ENCODE data around the gene DMAP1.

DMAP1 gene

DNA sequence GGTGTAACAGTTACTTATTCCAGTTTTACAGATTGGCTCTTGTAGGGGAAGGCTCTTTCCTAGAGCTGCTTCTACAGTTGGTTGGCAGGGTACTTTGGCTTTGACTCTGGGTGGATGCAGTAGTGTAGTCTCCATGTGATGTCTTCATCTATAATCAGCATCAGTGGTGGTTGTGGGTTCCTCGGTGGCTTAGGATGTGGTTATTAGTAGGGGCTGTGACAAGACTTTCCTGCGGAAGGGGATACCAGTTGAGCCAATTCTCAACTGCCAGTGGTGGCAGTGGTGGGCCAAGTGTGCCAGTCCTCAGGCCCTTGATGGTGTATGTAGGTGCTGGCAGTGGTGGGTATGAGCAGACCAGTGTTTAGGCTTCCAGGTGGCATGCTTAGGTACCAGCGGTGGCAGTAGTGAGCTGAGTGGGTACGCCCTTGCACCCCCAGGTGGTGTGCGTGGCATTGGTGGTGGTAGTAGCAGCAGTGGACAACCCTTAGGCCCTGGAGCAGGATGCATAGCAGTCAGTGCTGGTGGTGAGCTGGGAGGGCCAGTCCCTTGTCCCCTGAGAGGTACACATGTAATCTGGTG is 44.7 kb upstream of the DMAP1 start (continued):
- no peak for TF ChIP-seq HOXD13 (CRISPR knock-in tag; IDR thresholded peaks at IDR 0.05; ENCODE audit: borderline replicate concordance)
- no peak for TF ChIP-seq ZNF843 (tag by site-specific recombination; IDR thresholded peaks at IDR 0.05)
- TF ChIP-seq ZNF311 (tag by site-specific recombination; IDR thresholded peaks at IDR 0.05; ENCODE audit: borderline replicate concordance), result no peak
- TF ChIP-seq ZNF354C (tag by site-specific recombination; IDR thresholded peaks at IDR 0.05; ENCODE audit: borderline replicate concordance, low read depth), result no peak
- no peak for TF ChIP-seq ZSCAN23 (tag by site-specific recombination; IDR thresholded peaks at IDR 0.05)

GRCh38 chr1:44170281-44170823 is 42.9 kb upstream of the DMAP1 start:
- TF ChIP-seq YY1 (tag by site-specific recombination; IDR thresholded peaks at IDR 0.05), result no peak
- no peak for TF ChIP-seq ZNF404 (tag by site-specific recombination; IDR thresholded peaks at IDR 0.05)
- no peak for TF ChIP-seq ZBTB26 (tag by site-specific recombination; optimal IDR thresholded peaks at IDR 0.05)
- no peak for TF ChIP-seq ZNF274 (IDR thresholded peaks at IDR 0.05; ENCODE audit: low read length)
- no peak for TF ChIP-seq ZNF274 (tag by site-specific recombination; IDR thresholded peaks at IDR 0.05; ENCODE audit: borderline replicate concordance)
- TF ChIP-seq ZNF398 (tag by site-specific recombination; IDR thresholded peaks at IDR 0.05), result no peak
- TF ChIP-seq SP2 (tag by site-specific recombination; IDR thresholded peaks at IDR 0.05), result no peak
- no peak for TF ChIP-seq ZNF223 (tag by site-specific recombination; IDR thresholded peaks at IDR 0.05)
- no peak for TF ChIP-seq OVOL3 (tag by site-specific recombination; IDR thresholded peaks at IDR 0.05)
- no peak for TF ChIP-seq EGR2 (tag by site-specific recombination; IDR thresholded peaks at IDR 0.05; ENCODE audit: low read depth)
- no peak for TF ChIP-seq ZNF704 (tag by site-specific recombination; IDR thresholded peaks at IDR 0.05)
- ChIA-PET POLR2A (interaction anchor here (0.5 kb wide), 2 partner anchors 12 to 139 kb away, joined by 3 read pairs; partner anchors contain the start of gene SLC6A9), CTCF (interaction anchor here (0.5 to 0.8 kb wide), 3 partner anchors 9 to 122 kb away, joined by 3 read pairs; no protein-coding TSS in a partner anchor)
- Histone ChIP-seq H3K9me3 (ENCODE audit: control insufficient read depth, insufficient read depth, low read depth, low read length) (no peaks in the 10 kb centered on the region), H3K27ac (ENCODE audit: extremely low read depth, low read depth, low read length) (no peak overlapping the region), H3K4me1 (ENCODE audit: control insufficient read depth, insufficient read depth, low read length) (no peaks in the 10 kb centered on the region), H3K36me3 (ENCODE audit: control insufficient read depth in 2 of 2, insufficient read depth in 1 of 2, low read length in 2 of 2) (no peaks in the 10 kb centered on the region), H3K4me3 (ENCODE audit: low read depth, low read length) (no peak overlapping the region)

- Histone ChIP-seq H3K27ac (ENCODE audit: extremely low read depth, low read depth, low read length) (no peak overlapping the region), H3K4me3 (ENCODE audit: low read depth, low read length) (no peak overlapping the region), H3K4me1 (ENCODE audit: control insufficient read depth, insufficient read depth, low read length) (no peaks in the 10 kb centered on the region), H3K9me3 (ENCODE audit: control insufficient read depth, insufficient read depth, low read depth, low read length) (no peaks in the 10 kb centered on the region), H3K36me3 (ENCODE audit: control insufficient read depth in 2 of 2, insufficient read depth in 1 of 2, low read length in 2 of 2) (no peaks in the 10 kb centered on the region)
- ChIA-PET CTCF (no interaction called here), POLR2A (no interaction called here)
- TF ChIP-seq ZNF549 (tag by site-specific recombination; IDR thresholded peaks at IDR 0.05) (peak; percentile 36; the same call in 1 of the 2 replicates), TRIM28 (IDR thresholded peaks at IDR 0.05; ENCODE audit: borderline replicate concordance, low read length) (peak; percentile 90), ZNF121 (tag by site-specific recombination; IDR thresholded peaks at IDR 0.05) (no peak), SETDB1 (IDR thresholded peaks at IDR 0.05; ENCODE audit: insufficient read length, low read length) (peak; percentile 99)
Observed at GRCh38 chr1:44174630-44175029, 38.6 kb upstream of the DMAP1 start.

Data from HEK293 (cell line).